ENCODE measurements around the gene DUSP9. TPM values are rescaled to one million over a fixed set of nuclear protein-coding genes. Genes with fewer than 3 reads are reported as not detected.
A peak's percentile ranks its signal among the peaks of the same experiment; 100 is the strongest.

Gene DUSP9
- total and polyA plus RNA-seq, 2 experiments from 2014 or later: 75.5 to 86.2 TPM

DNA sequence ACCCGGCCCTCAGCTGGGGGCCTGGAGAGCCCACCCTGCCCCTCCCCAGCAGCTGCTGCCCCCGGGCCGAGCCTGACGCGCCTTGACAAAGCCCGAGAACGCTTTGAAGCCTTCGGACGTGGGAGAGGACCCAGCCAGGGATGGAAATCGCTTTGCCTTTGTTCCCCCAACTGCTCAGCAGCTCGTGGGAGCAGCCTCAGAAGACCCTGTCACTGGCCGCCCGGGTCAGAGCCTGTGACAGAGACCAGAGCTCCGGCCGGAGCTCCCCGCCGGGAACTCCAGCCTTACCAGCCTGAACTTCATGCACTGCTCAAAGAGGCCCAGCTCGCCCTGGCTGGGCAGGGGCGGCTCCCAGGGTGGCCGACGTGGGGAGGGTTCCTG, 38.1 kb downstream of the DUSP9 start:
- no peaks in the 10 kb centered on the region for H3K79me2 ChIP-seq

DNA sequence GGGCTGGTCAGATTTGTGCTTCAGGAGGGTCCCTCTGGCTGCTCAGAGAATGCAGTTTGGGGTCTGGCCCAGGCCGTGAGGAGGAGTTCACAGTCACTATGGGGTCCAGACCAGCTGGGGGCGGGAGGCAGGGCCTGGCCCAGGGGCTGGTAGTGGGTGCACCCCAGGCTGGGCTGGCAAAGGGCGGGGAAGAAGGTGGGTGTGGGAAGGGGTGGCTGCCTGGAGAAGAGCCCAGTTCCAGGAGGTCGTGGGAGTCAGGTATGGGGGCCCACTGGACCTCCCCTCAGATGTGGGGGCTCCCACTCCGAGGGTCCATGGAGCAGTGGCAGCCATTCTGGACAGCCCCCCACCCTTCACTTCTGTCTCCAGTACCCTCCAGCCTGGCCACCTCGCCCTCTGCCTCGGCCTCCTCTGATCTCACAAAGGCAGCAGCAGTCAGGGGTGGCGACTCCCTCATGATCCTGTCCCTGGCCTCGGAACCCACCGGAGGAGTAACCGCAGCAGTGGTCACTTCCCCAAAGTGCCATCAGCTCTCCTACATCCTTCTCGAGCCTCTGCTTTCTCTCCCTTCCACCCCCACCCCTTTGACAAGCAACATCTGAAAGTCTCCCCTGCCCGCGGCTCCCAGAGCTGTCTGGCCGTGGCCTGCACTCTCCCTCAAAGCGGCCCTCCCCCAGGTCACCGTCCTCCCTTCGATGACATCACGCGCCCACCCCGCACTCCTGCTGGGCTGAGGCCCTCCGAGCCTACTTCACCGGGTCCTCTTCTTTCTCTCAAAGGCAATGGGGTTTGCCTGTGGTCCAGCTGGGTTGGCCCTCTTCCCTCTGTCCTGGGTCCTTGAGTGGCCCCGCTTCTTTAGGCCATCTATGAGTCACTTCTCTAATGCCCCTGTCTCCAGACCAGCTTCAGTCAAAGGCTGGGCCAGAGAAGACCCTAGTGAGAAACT, 39.0 kb downstream of the DUSP9 start:
- no peaks in the 10 kb centered on the region for H3K9me2 ChIP-seq (replicated peaks; ENCODE audit: insufficient read depth)
- H4K20me1 ChIP-seq (ENCODE audit: insufficient read depth, poor library complexity, severe bottlenecking): peaks cover 2% of the 10 kb centered on the region
- no peak for TF ChIP-seq EZH2phosphoT487 (IDR thresholded peaks at IDR 0.05; ENCODE audit: low read depth, severe bottlenecking, unreplicated experiment)
- no peak for TF ChIP-seq EZH2 (IDR thresholded peaks at IDR 0.05; ENCODE audit: borderline replicate concordance)
- TF ChIP-seq, protein P1, sequence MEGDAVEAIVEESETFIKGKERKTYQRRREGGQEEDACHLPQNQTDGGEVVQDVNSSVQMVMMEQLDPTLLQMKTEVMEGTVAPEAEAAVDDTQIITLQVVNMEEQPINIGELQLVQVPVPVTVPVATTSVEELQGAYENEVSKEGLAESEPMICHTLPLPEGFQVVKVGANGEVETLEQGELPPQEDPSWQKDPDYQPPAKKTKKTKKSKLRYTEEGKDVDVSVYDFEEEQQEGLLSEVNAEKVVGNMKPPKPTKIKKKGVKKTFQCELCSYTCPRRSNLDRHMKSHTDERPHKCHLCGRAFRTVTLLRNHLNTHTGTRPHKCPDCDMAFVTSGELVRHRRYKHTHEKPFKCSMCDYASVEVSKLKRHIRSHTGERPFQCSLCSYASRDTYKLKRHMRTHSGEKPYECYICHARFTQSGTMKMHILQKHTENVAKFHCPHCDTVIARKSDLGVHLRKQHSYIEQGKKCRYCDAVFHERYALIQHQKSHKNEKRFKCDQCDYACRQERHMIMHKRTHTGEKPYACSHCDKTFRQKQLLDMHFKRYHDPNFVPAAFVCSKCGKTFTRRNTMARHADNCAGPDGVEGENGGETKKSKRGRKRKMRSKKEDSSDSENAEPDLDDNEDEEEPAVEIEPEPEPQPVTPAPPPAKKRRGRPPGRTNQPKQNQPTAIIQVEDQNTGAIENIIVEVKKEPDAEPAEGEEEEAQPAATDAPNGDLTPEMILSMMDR (IDR thresholded peaks at IDR 0.05; ENCODE audit: poor library complexity): no peak
- H2AFZ ChIP-seq: no peak overlapping the region
- no peaks in the 10 kb centered on the region for H3K9me3 ChIP-seq (ENCODE audit: low read depth)
- peak overlapping the region; percentile 56 for H3K4me2 ChIP-seq
- no peaks in the 10 kb centered on the region for H3K79me2 ChIP-seq
- 75% methylated on average over 22 of the region's 24 CpGs for WGBS (ENCODE audit: low lambda C conversion rate, missing lambda C conversion rate)
- H3K4me1 ChIP-seq (ENCODE audit: insufficient read depth): peaks cover 10% of the 10 kb centered on the region
- H3K4me3 ChIP-seq: no peak overlapping the region
- no peaks in the 10 kb centered on the region for H3K27me3 ChIP-seq
- H3K27ac ChIP-seq: peak overlapping the region; percentile 91
- no peaks in the 10 kb centered on the region for H3K36me3 ChIP-seq (replicated peaks; ENCODE audit: insufficient read depth, low read depth)
- DNase-seq (ENCODE audit: low spot score): no peak

More for the DNA sequence above, 38.1 kb downstream of the DUSP9 start:
- peak overlapping the region; percentile 56 for H3K4me2 ChIP-seq
- peaks cover 10% of the 10 kb centered on the region for H3K4me1 ChIP-seq (ENCODE audit: insufficient read depth)
- H3K27me3 ChIP-seq: no peaks in the 10 kb centered on the region
- DNase-seq (ENCODE audit: low spot score): no peak
- no peaks in the 10 kb centered on the region for H3K9me2 ChIP-seq (replicated peaks; ENCODE audit: insufficient read depth)
- H3K9me3 ChIP-seq (ENCODE audit: low read depth): no peaks in the 10 kb centered on the region
- no peak overlapping the region for H3K4me3 ChIP-seq
- H2AFZ ChIP-seq: no peak overlapping the region
- peaks cover 2% of the 10 kb centered on the region for H4K20me1 ChIP-seq (ENCODE audit: insufficient read depth, poor library complexity, severe bottlenecking)
- WGBS (ENCODE audit: low lambda C conversion rate, missing lambda C conversion rate): 62% methylated on average over 21 of the region's 21 CpGs
- H3K27ac ChIP-seq: peak overlapping the region; percentile 76
- TF ChIP-seq EZH2 (IDR thresholded peaks at IDR 0.05; ENCODE audit: borderline replicate concordance): no peak
- TF ChIP-seq, protein P1 (IDR thresholded peaks at IDR 0.05; ENCODE audit: poor library complexity): no peak
- no peak for TF ChIP-seq EZH2phosphoT487 (IDR thresholded peaks at IDR 0.05; ENCODE audit: low read depth, severe bottlenecking, unreplicated experiment)
- H3K36me3 ChIP-seq (replicated peaks; ENCODE audit: insufficient read depth, low read depth): no peaks in the 10 kb centered on the region

DNA sequence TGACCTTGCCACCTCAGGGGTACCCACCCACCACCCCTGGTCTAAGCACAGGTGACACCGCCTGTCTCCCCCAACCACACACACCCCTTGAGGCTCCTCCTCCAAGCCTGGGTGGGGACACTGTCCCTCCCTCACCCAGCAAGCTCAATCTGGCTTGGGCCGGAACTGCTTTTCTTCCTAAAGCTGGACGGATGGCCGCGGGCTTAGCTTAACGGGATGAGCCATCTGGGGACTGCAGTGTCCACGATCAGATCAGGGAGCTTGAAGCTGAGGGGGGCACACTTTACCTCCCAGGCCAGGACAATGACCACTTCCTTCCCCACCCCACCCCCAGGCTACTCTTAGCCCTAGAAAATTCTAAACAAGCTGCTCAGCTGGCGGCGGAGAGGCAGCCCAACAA, 39.7 kb downstream of the DUSP9 start:
- no peak for DNase-seq (ENCODE audit: low spot score)
- 74% methylated on average over 9 of the region's 9 CpGs for WGBS (ENCODE audit: low lambda C conversion rate, missing lambda C conversion rate)
- TF ChIP-seq EZH2 (IDR thresholded peaks at IDR 0.05; ENCODE audit: borderline replicate concordance) (no peak), EZH2phosphoT487 (IDR thresholded peaks at IDR 0.05; ENCODE audit: low read depth, severe bottlenecking, unreplicated experiment) (no peak)
- TF ChIP-seq, protein P1 (IDR thresholded peaks at IDR 0.05; ENCODE audit: poor library complexity): no peak
- H2AFZ ChIP-seq: no peak overlapping the region
- no peaks in the 10 kb centered on the region for H3K9me3 ChIP-seq (ENCODE audit: low read depth)
- no peak overlapping the region for H3K4me3 ChIP-seq
- peak overlapping the region; percentile 77 for H3K4me2 ChIP-seq
- peaks cover 10% of the 10 kb centered on the region for H3K4me1 ChIP-seq (ENCODE audit: insufficient read depth)
- no peaks in the 10 kb centered on the region for H3K9me2 ChIP-seq (replicated peaks; ENCODE audit: insufficient read depth)
- H3K36me3 ChIP-seq (replicated peaks; ENCODE audit: insufficient read depth, low read depth): no peaks in the 10 kb centered on the region
- H3K27ac ChIP-seq: peak overlapping the region; percentile 91
- no peaks in the 10 kb centered on the region for H3K79me2 ChIP-seq
- H3K27me3 ChIP-seq: no peaks in the 10 kb centered on the region
- peaks cover 2% of the 10 kb centered on the region for H4K20me1 ChIP-seq (ENCODE audit: insufficient read depth, poor library complexity, severe bottlenecking)
